Measurements from ENCODE around the gene PPP2R1A.

GRCh38 chr19:52221031-52221430, 31.2 kb downstream of the PPP2R1A start:
- TF ChIP-seq POLR2A (IDR thresholded peaks at IDR 0.05) (no peak), CTCF (IDR thresholded peaks at IDR 0.05) (no peak)
